GM19193 (cell line): ENCODE results near the gene IER5L.

ENCODE experiments used
- POLR2A ChIP-seq: IDR thresholded peaks from 4 replicates; pipeline ENCODE4 v1.6.1; 2011; ENCODE audit not compliant: insufficient read depth, insufficient read length; ENCODE audit errors: extremely low read depth

Gene IER5L

DNA sequence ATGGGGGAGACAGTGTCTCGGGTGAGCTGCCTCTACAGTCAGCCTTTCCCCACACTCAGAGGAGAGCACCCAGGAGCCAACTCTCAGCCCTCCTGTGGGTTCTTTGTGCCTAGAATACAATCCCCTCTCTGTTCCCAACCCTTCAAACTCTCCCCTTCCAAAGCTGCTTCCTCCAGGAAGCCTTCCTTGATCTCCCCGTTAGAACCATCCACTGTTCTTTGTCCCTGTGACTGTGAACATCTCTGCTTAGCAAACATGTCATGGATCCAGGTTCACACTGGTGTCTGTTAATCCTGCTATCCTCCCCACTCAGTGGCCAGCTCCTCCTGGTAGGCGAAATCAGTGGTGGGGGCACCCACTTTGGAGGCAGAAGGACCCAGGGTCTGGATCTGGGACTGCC is 16.2 kb upstream of the IER5L start:
- no peak for TF ChIP-seq POLR2A

DNA sequence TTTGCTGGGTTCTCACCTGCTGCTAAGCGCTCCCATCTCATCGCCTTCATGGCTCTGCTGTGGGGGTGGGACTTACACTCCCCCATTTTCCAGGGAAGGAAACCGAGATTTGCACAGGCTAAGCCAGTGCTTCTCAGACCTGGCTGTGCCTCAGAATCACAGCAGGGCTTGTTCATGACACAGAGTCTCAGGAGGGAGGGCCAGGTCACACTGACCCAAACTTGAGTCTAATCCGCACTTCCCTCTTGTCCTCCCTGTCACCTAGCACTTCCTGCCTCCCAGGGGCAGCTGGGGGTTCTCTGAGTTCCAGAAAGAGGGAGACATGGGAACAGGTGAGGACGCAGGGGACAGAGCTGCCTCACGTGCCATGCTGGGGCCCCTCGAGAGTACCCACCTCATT is 15.6 kb upstream of the IER5L start:
- TF ChIP-seq POLR2A, result no peak

DNA sequence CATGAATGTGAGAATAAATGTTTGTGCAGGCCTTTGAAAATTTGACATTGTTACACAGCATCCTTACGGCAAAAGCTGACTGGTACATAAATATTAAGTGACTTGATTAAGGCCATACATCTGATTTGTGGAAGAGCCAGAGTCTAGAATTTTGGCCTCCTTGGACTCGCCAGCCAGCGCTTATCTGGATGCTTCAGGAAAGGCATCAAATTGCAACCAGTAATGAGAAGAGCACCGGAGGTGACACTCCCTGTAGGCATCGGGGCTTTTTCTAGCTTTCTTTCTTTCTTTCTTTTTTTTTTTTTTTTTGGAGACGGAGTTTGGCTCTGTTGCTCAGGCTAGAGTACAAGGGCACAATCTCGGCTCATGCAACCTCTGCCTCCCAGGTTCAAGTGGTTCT is 13.2 kb upstream of the IER5L start:
- TF ChIP-seq POLR2A, result no peak

DNA sequence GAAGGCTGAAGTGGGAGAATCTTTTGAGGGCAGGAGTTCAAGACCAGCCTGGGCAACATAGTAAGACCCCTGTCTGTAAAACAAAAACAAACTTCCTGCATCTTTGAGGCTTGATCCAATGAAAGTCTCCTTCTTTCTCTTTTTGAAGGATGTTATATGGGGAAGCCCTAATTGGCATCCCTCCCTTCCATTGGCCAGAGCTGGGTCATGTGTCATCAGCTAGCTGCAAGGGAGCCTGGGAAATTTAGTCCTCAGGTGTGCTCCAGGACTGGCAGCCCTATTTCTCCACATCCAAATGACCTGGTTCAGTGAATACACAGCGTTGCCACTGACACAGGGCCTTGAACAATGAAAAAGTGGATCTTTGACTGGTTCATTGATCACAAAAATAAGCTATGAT is 9.0 kb upstream of the IER5L start:
- no peak for TF ChIP-seq POLR2A

DNA sequence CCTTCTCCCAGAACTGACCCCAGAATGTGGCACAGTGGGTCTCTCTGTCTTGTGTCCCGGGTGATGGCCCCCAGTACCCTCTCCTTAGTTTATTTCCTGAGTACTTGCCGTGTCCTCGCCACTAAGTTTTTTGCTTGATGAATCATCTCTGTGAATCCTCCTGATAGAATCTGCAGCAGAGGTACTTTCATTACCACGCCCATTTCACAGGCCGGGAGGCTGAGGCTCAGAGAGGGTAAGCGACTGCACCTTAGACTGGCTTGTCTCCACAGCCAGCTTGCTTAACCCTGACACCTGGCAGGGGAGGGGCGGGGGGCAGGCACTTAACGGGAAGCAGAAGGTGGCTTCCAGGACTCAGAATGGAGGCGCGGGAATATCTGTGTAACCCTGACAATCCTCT is 7.9 kb upstream of the IER5L start:
- no peak for TF ChIP-seq POLR2A

DNA sequence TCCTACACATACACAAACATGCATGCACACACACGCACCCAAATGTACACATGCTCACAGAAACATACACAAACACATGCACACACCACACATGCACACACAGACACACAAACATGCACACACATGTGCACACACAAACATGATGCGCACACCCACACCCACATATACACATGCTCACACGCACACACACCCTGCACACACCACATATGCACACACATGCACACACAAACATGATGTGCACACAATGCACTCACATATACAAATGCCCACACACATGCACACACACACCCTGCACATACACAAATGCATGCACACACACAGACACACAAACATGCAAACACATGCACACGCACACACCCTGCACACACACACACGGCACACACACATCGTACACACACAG is 7.3 kb upstream of the IER5L start:
- TF ChIP-seq POLR2A, result no peak

DNA sequence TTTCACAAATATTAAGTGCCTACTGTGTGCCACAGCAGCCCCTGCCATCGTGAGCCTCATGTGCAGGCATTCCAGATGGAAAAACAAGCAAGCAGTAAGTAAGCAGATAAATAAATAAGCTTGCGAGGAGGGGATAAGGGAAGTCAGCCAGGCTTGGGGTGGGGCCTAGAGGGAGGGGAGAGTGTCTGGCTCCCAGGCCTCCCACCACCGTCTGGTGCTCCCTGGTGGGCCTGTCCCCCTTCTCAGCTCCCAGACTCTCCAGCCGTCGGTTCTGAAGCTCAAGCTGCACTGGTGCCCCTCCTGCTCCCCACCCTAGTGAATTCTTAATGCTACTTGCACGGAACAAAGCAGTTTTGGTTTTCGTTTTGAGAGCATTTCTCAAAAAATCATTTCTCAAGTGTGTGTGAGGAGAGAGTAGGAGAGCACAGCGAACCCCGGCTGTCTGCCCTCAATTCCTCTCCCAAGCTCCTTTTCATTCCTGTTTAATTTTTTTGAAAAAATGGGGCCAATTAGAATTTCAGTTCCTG is 6.6 kb upstream of the IER5L start:
- no peak for TF ChIP-seq POLR2A

DNA sequence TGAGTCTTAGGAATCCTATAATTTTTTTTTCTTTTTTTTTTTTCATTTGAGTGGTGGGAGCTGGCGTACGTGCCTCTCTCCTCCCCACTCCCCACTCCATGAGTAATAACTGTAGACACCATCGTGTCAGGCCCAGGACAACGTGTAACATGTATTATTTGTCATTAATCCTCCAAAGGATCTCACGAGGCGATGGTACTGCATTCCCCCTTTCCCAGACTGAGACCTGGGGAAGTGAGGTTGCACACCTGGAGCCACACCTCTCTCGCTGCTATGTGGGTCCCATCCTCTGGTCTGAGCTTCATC is 6.1 kb upstream of the IER5L start:
- no peak for TF ChIP-seq POLR2A

DNA sequence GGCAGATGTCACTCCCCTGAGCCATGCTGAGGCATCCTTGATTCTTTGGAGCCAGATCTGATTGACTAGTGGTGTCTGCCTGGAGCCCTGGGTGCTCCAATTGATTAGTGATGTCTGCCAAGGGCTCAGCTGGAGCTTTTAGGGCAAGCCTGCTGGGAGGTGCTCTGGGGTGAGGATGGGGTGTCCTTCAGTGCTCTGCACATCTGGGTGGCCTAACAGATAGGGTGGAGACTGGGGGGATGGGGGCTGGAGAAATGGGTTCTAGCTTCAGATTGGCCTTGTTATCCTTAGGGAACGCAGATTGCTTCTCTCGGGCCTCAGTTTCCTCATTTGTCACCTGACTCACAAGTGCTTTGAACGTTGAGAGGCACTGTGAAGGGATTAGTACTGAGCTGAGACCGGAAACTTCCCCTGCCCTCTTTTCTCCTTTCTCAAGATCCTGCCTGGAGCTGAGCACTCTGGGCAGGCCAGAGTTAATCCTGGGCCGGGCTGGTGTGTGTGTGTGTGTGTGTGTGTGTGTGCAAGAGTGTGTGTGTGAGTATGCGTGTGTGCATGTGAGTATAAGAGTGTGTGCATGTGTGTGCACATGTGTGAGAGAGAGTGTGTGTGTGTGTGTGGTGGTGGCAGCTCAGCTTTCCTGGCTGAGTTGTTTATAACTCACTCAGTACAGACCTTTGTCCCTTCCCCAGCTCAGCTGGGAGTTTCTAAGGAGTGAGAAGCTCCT is 5.6 kb upstream of the IER5L start:
- TF ChIP-seq POLR2A, result no peak

DNA sequence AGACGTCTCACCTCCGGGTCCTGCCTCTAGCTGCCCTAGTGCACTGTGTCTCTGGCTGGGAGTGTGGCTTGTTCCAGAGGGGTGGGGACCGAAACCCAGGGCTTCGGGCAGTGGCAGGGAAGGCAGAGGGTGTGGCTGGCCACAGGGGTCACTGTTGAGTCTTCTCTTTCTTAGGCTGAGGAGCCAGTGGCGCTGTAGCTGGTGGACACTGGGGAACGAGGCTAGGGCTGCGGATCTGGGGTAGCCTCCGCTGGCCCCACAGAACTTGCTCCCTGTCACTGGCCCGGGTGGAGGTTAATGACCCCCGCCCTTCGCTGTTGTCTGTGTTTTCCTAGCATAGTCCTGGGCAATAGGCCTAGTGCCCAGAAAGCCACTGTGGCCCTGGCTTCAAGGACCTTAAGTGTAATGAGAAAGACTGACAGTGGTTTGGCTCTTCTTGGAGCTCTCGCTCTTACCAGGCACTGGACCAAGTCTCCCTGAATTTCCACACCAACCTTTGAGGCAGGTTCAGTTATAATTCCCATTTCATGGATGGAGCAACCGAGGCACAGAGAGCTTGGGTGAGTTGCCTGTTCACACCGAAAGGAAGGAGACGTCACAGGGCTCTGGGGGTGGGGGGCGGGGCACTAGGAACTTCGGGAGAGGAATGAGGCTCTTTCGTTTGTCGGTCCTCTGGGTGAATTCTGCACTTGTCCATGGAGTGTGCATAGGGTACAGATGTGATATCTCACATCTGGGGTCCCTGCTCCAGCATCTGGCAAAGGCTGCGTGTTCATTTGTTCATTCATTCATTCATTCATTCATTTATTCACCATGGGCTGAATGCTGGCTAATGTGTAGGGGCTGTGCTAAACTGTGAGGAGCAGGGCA is 4.8 kb upstream of the IER5L start:
- no peak for TF ChIP-seq POLR2A

DNA sequence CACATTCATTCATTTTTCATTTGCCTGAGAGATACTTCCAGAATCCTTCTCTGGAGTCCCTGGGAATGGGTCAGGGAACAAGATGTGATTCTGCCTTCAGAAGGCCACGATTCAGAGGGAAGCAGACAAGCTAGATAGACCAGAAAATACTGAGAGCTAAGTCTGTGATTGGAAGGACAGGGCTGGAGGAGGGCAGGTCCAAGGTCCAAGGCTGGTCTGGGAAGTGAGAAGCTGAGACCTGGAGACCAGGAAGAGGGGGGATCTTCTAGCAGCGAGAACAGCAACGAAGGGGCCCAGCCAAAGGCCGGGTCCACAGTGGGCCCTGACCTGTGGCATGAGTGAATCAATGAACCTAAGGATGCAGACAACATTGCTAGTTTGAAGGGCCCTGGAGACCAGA is 4.1 kb upstream of the IER5L start:
- TF ChIP-seq POLR2A, result no peak

DNA sequence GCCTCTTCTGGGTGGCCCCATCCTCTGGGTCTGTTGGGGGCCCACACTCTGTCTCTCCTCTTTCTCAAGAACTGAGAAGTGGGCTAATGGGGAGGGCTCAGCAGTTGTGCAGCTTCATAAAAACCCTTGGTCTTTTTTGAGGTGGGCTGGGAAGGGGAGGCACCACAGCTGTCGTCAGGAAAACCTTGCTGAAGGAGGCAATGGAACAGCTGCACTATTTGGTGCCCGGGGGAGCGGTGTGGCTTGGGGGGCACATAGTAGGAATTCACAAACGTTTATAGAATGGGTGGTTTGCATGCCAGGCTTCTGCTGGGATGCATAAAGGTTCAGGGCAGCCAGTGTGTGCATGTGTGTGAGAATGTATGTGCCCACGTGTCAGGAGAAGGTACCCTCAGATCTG is 3.2 kb upstream of the IER5L start:
- TF ChIP-seq POLR2A, result no peak

DNA sequence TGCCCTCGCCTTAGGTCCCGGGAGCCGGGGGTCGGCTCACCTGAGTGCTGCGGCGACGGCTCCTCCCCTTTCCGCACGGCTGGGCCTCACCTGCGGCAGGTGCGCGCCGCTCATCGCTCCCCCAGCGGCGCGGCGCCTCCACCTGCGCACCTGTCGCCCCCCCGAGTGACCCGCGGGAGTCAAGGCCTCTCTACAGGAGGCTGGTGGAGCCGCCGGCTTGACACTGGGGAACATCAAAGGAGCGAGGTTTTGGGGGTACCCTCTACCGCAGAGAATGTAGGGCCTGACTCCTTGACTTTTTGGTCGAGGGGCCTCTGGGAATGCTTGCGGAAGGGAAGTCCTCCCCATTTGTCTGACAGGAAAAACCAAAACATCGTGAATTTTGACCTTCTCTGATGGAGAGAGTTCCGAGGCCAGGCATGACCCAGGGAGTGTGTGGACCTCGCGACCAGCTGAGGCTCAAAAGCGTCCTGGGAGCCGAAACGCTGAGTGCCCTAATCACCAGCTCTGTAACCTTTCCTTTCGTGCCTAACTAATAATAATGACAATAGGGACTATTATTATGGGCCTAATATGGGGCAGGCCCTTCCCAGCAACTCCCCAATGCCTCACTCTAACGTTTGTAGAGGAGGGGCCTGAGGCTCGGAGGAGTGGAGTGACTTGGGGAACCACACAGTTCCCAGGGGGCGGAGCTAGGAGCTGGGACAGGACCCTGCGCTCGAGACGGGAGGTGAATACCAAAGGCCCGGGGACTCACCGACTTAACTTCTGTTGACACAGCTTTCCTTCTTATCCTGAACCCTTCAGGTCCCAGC is 714 bp upstream of the IER5L start:
- no peak for TF ChIP-seq POLR2A

DNA sequence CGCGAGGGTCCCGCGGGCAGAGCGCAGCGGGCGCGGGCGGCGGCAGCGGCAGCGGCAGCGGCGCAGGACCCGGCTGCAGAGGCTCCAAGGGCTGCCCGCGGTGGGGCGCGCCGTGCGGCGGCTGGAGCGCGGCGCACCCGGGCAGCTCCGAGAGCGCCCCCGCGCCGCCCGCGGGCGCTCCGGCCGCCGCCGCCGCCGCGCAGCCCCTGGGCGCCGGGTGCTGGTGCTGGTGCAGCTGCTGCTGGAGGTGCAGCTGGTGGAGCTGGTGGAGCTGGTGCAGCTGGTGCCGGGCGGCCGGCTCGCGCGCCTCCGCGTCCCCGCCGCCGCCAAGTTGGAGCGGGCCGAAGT is 644 bp downstream of the IER5L start:
- no peak for TF ChIP-seq POLR2A

DNA sequence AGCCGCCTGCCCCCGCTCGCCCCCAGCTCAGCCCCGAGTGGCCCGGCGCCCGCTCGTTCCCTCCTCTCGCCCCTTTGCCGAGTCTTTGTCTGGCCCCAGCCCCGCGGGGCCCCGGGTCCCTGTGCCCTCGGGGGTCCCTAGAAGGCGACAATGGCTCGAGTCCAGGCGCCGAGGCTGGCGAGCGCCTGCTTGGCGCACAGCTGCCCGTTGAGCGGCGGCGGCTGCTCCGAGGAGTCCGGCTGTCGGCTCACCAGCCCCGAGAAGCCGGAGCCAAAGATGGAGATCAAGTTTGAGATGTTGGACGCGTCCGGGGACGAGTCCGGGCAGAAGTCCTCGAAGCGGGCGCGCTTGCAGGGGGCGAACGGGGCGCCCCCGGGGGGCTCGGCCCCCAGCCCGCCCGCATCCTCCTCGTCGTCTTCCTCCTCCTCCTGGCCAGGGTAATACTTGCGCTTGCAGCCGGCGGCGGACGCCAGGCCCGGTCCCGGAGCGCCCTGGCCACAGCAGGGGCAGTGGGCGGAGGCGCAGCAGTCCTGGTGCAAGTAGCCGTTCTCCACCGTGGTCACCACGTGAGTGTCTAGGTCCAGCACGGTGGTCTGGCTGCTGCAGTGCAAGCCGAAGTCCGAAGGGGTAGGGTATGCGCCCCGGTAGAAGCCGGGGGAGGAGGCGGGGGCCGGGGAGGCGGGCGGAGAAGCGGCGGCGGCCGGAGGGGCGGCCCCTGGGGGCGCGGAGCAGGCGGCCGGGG is 1.2 kb downstream of the IER5L start:
- TF ChIP-seq POLR2A, result no peak
